AG08396 (cell line): Measurements from ENCODE around the gene PPP1R3F.
A peak's percentile ranks its signal among the peaks of the same experiment; 100 is the strongest.

Source experiments
- DNase-seq: peaks from one replicate; pipeline ENCODE4 v3.0.0; 2012; ENCODE audit warnings: low spot score, mixed read lengths

PPP1R3F gene

GRCh38 chrX:49250066-49250465 is 19.5 kb upstream of the PPP1R3F start:
- no peak for DNase-seq

DNA sequence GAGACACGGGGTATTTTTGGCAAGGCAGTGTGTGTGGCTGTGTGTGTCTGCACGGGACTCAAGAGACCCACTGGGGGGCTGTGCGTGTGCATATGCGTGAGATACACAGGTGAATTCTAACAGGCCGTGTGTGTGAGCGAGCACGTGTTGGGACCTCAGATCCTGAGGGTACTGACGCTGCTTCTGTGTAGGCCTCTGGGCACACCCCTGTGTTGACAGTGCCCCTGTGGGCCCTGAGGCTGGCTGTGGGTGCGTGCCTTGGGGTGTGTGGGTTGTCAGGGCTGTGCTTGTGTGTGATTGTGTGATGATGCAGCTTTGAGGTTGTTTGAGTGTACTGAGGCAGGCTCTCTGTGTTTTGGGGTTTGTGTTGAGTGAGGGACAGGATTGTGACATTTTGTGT is 19.0 kb upstream of the PPP1R3F start:
- DNase-seq: no peak

- DNase-seq: no peak
Observed at GRCh38 chrX:49251325-49251724, 18.3 kb upstream of the PPP1R3F start.

GRCh38 chrX:49254639-49255038 is 15.0 kb upstream of the PPP1R3F start:
- no peak for DNase-seq

DNA sequence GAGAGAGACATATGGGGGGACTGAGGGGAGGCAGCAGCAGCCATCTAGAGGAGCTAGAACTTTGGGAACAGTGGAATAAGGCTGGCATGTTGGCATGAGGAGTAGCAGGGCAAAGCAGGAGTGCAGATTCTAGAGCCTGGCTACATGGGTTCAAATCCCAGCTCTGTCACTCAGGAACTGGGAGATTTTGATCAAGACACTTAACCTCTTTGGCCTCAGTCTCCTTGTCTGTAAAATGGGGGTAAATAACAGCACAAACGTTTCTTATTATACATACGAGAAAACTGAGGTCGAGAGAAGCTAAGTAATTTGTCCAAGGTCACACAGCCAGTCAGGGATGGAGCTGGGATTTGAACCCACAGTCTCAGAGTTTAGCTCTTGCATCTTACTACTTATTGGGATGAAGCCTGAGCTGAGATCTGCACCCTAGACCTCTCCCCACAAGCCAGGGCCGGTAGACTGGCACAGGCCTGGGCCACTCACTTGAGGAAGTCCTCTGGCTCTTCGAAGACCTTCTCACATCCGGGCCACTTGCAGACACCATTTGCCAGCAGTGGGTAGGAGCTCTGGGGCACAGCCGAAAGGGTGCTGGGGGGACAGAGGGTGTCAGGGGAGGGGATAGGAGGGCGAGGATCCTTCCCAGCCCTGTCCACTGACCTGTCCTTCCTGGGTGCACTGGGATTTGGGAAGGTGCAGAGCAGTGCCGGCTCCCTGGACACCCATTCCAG is 13.2 kb upstream of the PPP1R3F start:
- no peak for DNase-seq

GRCh38 chrX:49257074-49257790 is 12.4 kb upstream of the PPP1R3F start:
- DNase-seq: no peak

GRCh38 chrX:49257846-49258748 is 11.5 kb upstream of the PPP1R3F start:
- DNase-seq: no peak

DNA sequence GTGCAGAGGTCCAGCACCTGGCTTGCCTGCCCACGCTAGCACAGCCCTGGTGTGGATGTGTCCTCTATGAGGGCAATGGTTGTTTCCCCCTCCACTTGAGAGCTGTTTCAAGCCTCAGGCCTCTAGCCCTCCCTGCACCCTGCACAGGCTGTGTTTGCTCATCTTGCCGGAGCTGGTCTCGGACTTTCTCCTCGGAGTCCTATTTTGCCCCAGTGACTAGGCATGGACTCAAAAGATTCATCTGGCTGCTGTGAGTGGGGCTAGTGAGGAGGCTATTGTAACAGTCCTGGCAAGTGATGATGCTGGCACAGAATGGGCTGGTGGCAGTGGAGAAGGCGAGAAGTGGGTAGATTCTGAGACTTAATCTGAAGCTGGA is 10.9 kb upstream of the PPP1R3F start:
- DNase-seq: no peak

DNA sequence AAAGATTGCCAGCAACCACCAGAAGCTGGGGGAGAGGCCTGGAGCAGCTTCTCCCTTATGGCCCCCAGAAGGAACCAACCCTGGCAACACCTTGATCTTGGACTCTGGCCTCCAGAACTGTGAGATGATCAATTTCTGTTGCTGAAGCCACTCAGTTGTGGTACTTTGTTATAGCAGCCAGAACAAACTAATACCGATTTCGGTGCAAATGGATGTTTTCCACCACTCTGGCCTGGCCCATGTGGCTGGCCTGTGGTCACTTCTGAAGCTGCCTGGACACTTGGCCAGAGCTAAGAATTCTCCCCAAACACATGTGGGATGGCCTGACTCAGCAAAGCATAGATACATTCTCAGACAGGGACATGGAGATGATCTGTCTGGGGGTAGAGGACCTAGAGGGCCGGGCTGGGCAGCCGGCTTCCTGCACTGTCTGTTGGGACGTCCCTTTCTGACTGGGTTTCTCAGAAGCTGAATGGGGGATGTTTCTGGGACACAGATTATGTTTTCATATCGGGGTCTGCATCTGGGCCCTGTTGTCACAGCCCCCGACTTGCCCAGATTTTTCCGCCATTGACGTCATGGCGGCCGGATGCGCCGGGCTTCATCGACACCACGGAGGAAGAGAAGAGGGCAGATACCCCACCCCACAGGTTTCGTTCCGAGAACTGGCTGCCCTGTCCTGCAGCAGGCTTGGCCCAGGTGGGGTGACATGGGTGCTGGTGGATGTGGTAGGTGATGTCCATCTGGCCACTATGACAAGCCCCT is 9.2 kb upstream of the PPP1R3F start:
- no peak for DNase-seq

DNA sequence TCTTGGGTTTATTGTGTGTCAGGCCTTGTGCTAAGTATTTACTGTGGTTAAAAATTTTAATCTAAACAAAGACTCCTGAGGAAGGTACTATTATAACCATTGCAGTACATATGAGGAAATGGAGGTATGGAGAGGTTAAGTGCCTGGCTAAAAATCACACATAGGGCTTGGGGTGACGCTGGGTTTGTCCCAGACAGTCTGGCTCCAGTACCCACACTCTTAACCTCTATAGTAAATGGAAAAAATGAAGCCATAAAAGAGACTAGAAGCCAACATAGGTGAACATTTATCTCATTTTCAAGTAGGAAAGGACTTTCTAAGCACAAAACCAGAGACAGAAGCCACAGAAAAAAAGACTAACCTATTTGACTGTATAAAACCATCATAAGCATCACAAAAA is 7.0 kb upstream of the PPP1R3F start:
- no peak for DNase-seq

- DNase-seq: no peak
Observed at GRCh38 chrX:49263631-49264030, 6.0 kb upstream of the PPP1R3F start.

- no peak for DNase-seq
Observed at GRCh38 chrX:49264460-49264859, 5.1 kb upstream of the PPP1R3F start, which contains the start of gene FOXP3. FOXP3 (minus strand) TSS chrX:49264710; CDS start chrX:49258505, 6,205 bp downstream.

DNA sequence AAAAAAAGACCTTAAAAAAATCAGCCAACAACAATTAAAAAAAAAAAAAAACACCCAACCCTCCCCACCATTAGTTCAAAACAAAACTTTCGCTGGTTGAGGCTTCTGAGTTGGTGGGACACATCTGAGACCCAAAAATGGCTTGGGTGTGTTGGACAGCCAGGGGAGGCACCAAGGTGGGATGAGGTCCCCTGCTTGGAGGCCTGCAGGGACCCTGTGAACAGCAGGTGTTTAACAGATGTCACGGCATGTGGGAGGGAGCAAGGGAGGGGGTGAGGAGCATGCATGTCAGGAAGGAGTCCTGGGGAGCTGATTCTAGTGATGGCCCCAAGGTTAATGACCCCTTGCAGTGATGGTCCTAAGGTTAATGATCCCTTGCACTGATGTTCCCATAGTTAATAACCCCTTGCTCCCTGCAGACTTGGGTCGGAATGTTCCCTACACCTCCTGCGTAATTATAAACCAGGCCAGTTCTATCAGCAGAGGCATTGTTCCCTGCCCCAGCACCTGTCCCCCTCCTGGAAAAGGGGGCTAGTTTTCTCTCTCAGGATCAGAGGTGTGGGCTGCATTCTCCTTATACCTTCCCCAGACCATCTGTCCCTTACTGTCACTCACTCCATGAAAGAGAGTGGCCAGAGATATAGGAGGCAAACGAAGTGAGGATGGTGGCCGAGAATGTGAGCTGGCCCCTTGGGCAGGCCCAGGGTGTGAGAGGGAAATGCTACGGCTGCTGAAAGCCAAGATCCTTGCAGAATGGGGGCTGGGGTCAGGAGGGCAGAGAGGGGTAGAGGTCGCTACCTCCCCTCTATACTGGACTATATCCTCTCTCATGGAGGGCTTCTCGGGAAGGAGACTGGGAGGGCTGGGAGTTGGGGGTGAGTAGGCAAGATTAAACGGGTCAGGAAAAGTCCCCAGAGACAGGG is 2.8 kb upstream of the PPP1R3F start:
- DNase-seq: no peak

DNA sequence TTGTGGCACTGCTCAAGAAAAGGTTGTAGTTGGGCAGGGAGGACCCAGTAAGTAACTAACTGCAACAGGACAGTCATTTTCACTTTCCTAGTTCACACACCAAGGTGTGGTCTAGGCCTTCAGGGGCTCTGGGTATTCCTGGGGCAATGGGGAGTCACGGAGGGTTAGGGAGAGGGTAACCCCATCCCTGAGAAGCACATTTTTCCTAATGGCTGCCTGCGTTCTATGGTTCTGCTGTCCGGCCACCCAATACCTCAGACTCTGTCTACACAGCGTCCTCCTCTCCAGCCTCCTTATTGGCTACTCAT is 937 bp upstream of the PPP1R3F start:
- DNase-seq: no peak

GRCh38 chrX:49269010-49269766 is 405 bp upstream of the PPP1R3F start:
- peak; percentile 93 for DNase-seq

- DNase-seq: no peak
Observed at GRCh38 chrX:49270249-49270921, 792 bp downstream of the PPP1R3F start.

DNA sequence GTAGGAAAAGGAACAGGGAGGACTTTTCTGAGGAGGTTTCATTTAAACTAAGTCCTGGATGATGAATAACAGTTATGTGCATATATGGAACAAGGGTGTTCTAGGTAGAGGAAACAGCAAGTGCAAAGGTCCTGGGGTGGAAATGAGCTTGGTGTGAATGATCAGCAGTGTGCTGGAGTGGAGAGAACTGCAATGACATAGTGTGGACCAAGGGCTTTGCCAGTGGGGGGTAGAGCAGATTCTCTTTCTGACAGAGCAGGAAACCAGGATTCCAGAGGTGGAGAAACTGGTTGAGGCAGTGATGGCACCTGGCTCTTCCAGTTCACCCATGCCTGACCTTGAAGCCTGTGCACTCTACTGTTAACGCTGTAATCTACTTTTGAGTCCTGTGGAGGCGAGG is 1.7 kb downstream of the PPP1R3F start:
- DNase-seq: no peak

DNA sequence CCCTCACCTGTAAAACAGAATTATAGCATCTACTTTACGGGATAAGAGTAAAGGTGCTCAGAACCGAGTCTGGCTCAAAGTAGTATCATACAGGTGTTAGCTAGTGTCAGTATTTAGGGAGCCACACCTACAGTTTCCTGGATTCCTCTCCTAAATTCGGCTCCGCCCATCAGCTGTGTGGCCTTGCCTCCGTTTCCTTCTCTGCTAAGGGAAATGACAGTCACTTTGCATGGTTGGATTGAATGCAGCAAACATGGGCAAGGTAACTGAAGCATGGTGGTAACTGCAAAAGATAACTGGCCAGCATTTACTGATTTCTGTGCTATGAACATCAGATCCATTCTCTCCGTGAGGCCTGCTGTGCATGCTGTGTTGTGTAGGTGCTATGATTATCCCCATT is 2.8 kb downstream of the PPP1R3F start:
- no peak for DNase-seq

DNA sequence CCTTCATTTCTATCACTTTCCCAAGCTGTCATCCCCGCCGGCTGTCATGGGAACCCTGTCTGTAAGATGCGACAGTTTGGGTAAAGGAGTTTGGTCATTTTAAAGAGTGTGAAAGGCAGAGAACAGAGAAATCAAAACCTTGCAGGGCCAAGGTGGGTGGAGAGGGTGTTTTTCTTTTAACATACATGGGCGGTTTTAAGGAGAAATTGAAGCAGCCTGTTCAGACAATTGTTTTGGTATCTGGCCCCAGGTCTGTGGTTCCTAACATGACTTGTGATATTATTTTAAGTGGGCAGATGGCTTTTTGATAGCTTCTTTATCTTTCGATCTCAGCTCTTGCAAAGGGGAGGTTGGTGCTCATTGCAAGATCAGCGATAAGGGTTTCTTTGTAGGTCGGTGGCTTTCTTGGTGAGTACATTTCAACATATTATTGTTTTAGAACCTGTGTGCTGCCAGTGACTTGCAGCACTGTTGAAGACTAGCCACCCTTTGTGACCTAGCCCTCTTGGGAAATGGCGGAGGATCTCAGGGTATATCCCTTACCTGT is 3.7 kb downstream of the PPP1R3F start:
- no peak for DNase-seq
